GM18867 (cell line): ENCODE data around the gene CDH13.

Experiments used
- ATAC-seq: cut with Tn5 transposase; IDR thresholded peaks from one replicate; pipeline ENCODE4 v1.9.1; 2021; ENCODE audit warnings: mild to moderate bottlenecking, moderate library complexity; ENCODE audit not compliant: unreplicated experiment

The CDH13 gene

DNA sequence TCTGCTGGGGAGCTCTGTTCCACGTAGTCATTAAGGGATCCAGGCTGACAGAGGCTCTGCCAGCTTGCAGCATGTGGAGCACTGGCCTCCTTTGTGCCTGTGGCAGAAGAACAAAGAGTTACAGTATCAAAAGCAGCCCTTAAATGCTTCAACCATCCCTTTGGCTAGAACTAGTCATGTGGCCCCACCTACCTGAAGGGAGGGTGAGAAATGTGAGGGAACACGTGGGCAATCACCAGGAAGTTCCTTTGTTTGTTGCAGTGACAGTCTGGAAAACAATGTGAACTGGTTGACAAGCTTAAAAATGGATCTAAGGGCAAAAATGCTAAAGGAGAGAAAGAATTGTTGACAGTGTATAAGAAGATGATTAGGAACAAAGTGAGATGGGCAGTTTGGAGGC is 890.6 kb downstream of the CDH13 start:
- no peak for ATAC-seq

GRCh38 chr16:83520596-83520995 is 893.8 kb downstream of the CDH13 start:
- ATAC-seq: no peak

- no peak for ATAC-seq
Measured at GRCh38 chr16:83530293-83530692, 903.5 kb downstream of the CDH13 start.

DNA sequence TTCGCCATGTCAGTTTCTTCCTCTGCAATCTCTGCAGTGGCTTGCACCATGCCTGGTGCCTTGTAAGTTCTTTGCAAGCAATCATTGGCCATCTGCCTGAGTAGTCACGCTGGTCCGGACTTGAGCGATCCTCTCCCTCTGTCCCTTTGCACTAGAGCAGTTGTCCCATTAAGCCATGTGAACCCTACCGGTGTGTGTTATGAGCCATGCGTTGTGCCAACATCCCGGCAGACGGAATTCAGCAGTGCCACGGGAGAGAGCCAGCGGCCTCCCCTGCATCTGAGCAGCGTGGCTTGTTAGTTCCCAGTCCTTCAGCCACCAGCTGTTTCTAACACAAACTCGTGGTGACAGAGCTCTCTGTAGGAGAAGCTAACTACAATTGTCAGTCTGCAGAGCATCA is 905.9 kb downstream of the CDH13 start:
- ATAC-seq: no peak

GRCh38 chr16:83533193-83533592 is 906.4 kb downstream of the CDH13 start:
- peak; percentile 80 for ATAC-seq

DNA sequence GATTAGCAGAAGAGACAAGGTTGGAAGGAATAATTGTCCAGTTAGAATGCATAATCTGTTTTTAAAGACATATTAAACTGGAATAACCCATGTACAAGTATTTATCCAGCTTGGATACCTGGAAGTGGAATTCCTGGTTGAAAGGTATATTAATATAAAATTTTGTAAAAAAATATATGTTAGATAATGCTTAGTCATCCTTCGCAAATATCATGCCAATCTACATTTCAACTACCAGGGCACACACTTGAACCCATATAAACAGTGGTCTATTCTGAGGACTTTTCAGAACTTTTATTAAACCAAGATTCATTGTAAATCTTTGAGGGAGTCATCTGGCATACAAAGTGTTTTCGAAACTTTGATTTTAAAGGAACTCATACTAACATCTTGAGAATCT is 911.9 kb downstream of the CDH13 start:
- ATAC-seq: no peak

GRCh38 chr16:83539736-83540490 is 913.1 kb downstream of the CDH13 start:
- no peak for ATAC-seq

- no peak for ATAC-seq
Measured at GRCh38 chr16:83541231-83541630, 914.5 kb downstream of the CDH13 start.

DNA sequence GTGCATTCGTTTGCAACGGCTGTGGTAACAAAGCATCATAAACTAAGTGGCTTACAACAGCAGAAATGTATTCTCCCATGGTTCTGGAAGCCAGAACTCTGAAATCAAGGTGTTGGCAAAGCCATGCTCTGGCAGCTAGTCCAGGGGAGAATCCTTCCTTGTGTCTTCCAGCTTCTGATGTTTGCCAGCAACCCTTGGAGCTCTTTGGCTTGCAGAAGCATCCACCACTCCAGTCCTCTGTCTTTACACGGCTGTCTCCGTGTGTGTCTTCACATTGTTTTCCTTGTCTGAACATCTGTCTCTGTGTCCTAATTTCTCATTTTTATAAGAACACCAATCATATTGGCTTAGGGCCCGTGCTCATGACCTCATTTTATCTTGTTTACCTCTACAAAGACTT is 915.7 kb downstream of the CDH13 start:
- no peak for ATAC-seq

- ATAC-seq: no peak
Measured at GRCh38 chr16:83549316-83550182, 922.8 kb downstream of the CDH13 start.

DNA sequence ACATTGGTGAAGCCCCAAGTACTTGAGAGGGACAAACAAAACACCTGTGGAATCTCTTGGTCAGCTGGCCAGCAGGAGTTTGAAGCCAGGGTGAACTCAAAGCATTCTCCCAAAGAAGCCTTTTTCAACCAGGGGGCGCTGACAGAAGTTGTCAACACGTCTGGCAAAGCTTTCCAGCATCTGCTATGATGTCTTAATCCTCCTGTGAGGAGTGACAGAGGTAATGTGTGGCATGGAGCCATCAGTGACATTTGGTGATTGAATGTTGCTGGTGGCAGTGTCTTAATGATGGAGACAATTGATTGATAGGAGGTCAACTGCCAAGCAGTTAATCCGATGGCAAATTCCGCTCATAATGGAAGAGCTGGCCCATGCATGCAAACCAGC is 923.4 kb downstream of the CDH13 start:
- ATAC-seq: no peak

DNA sequence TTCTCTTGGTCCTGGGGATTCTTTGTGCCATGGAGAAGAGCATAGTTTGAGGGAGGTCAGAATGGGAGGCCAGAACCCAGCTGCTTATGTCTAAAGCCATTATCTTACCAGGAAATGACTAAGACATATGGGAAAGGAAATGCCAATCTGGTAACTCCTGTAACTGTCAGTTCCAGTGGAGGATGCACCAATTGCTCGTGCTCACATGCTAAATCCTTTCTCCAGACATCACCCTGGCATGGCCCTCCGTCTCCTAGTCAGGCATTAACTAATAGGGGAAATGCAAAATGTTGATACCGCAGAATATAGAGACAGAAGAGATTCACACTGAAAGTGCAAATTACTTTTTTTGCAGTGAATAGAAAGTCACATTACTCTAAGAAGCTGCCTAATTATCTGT is 925.5 kb downstream of the CDH13 start:
- no peak for ATAC-seq

GRCh38 chr16:83552930-83553329 is 926.2 kb downstream of the CDH13 start:
- ATAC-seq: no peak

DNA sequence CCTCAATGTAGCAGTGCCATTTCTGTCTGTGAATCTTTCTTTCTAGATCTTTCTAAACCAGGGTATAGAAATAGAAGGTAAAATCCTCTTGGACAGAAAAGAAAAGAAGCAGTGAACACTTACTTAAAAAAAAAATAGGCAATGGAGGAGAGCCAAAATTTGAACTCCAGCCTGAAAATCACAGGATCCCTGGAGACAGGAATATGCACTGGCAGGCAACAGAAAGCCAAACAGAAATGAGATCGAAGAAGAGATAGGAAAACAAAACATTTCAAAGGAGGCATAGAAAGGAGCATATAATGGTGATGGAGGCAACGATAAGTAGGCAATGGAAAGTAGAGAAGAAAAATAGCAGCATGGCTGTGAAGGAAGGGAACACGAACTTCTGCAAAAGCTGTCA is 927.3 kb downstream of the CDH13 start:
- no peak for ATAC-seq

- ATAC-seq: no peak
Measured at GRCh38 chr16:83554540-83554939, 927.8 kb downstream of the CDH13 start.

- ATAC-seq: no peak
Measured at GRCh38 chr16:83561876-83562275, 935.1 kb downstream of the CDH13 start.

GRCh38 chr16:83568345-83568744 is 941.6 kb downstream of the CDH13 start:
- ATAC-seq: no peak

DNA sequence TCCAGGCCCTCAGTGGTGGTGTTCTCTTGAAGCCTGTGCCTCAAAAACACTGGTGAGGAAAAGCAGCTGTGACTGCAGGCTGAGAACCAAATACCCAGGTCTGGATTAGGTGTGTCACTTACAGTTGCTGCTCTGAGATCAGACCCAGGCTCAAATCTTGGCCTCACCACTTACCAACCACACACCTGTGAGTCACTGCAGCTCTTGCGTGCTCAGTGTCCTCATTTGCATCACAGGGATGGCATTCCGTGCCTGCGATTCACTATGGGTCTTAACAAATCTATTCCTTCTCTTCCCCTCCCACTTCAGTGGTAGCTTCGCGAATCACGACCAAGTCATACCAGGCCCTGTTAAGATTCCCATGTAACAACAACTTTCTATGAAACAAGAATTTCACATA is 947.6 kb downstream of the CDH13 start:
- ATAC-seq: no peak

- ATAC-seq: no peak
Measured at GRCh38 chr16:83577078-83577745, 950.4 kb downstream of the CDH13 start.

DNA sequence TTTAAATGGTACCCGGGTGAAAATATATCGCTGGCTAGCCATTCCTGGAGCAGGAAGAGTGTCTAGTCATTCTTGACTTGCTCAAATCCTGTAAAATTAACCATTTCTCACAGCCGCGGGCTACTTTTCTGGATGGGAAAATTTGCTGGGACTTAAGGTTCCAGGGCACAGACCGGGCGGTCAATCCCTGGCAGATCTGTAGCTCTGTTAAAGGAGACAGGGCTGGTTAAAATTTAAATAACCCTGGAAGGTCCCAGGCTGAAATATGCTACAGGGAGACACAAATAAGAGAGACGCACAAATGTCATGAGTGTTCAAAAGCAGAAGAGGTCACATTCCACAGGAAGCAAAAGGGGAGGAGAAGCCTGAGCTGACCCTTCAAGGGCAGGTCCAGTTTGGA is 951.4 kb downstream of the CDH13 start:
- ATAC-seq: no peak

DNA sequence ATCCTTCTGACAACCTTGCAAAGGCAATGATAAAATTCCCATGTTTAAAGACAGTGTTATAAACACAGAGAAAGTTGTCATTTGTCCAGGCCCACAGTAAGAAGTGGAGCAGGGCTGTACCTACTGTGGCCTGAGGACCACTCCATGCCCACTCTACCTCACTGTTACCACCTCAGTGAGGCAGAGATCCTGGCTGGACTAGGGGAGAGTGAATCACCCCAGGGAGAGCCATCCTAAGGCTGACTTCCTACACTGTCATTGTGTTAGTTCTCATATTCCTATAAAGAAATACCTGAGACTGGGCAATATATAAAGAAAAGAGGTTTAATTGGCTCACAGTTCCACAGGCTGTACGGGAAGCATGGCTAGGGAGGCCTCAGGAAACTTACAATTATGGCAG is 952.3 kb downstream of the CDH13 start:
- no peak for ATAC-seq

DNA sequence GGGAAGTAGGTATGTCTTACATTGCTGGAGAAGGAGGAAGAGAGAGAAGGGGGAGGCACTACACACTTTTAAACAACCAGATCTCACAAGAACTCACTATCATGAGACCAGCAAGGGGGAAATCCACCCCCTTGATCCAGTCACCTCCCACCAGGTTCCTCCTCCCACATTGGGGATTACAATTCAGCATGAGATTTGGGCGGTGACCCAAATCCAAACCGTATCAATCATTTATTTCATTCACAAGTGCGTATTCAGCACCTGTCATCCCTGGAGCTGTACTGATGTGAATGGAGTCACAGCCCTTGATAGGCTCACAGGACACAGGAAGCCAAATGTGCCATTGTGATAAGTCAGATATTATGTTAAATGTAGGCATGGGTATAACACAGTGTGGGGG is 952.7 kb downstream of the CDH13 start:
- no peak for ATAC-seq
